GM12875 (cell line): ENCODE data around the gene NCAPH2.

Experiments used
- H3K4me3 ChIP-seq: one replicate; pipeline ENCODE4 v1.5.1; 2011; ENCODE audit warnings: low read depth, low read length, control low read depth
- CTCF ChIP-seq: IDR thresholded peaks from 2 replicates; pipeline ENCODE4 v1.5.1; 2011; ENCODE audit warnings: low read depth, mild to moderate bottlenecking, control low read depth, inconsistent platforms, low read length, moderate library complexity, borderline replicate concordance; ENCODE audit not compliant: insufficient read depth

The NCAPH2 gene

GRCh38 chr22:50521710-50522109 is 13.7 kb downstream of the NCAPH2 start:
- no peak for TF ChIP-seq CTCF
- H3K4me3 ChIP-seq: no peak overlapping the region

GRCh38 chr22:50522208-50522805 is 14.3 kb downstream of the NCAPH2 start:
- TF ChIP-seq CTCF: no peak
- no peak overlapping the region for H3K4me3 ChIP-seq

- no peak for TF ChIP-seq CTCF
- H3K4me3 ChIP-seq: no peak overlapping the region
Observed at GRCh38 chr22:50522806-50523438, 14.9 kb downstream of the NCAPH2 start.

GRCh38 chr22:50523458-50523805 is 15.4 kb downstream of the NCAPH2 start:
- no peak for TF ChIP-seq CTCF
- H3K4me3 ChIP-seq: no peak overlapping the region

GRCh38 chr22:50523806-50524675 is 16.0 kb downstream of the NCAPH2 start:
- no peak for TF ChIP-seq CTCF
- H3K4me3 ChIP-seq: peak overlapping the region; percentile 89

- H3K4me3 ChIP-seq: peak overlapping the region; percentile 89
- TF ChIP-seq CTCF: no peak
Observed at GRCh38 chr22:50524676-50525103, 16.7 kb downstream of the NCAPH2 start.
